Stimulated activated CD4-positive, alpha-beta T cell treated with anti-CD3 and anti-CD28 coated beads, TNF-alpha, amount 100 ng/mL, for 4 hours (primary cell): ENCODE results near the gene SLC25A11.

Experiments
- DNase-seq, 3 experiments: peaks; one replicate each; pipeline ENCODE4 v3.0.0-alpha.2; 2020; ENCODE audit warnings: low read depth in 3 of 3

The SLC25A11 gene

GRCh38 chr17:4966844-4967538 lies 27.1 kb upstream of the SLC25A11 start:
- DNase-seq: peak; percentile 76 to 90 (median 76)

DNA sequence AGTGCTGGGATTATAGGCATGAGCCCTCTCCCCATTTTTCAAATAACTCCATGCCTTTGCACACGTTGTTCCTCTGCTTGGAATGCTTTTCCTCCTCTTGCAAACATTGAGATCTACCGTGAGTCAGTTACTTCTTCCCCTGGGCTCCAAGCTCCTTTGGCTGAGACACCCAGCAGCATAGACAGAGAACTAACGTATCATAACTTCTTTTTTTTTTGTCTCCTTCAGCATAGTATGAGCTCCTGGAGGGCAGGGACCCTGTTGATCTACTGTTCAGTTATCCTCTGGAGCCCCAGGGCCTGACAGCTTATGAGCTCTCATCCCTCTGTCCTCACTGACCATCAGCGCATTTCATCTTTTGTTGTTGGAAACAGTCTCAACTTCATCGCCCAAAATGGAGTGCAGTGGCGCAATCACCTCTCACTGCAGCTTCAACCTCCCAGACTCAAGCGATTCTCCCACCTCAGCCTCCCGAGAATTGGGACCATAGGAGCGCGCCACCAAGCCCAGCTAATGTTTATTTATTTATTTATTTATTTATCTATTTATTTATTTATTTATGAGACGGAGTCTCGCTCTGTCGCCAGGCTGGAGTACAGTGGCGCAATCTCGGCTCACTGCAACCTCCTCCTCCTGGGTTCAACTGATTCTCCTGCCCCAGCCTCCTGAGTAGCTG lies 25.6 kb upstream of the SLC25A11 start:
- DNase-seq: no peak

DNA sequence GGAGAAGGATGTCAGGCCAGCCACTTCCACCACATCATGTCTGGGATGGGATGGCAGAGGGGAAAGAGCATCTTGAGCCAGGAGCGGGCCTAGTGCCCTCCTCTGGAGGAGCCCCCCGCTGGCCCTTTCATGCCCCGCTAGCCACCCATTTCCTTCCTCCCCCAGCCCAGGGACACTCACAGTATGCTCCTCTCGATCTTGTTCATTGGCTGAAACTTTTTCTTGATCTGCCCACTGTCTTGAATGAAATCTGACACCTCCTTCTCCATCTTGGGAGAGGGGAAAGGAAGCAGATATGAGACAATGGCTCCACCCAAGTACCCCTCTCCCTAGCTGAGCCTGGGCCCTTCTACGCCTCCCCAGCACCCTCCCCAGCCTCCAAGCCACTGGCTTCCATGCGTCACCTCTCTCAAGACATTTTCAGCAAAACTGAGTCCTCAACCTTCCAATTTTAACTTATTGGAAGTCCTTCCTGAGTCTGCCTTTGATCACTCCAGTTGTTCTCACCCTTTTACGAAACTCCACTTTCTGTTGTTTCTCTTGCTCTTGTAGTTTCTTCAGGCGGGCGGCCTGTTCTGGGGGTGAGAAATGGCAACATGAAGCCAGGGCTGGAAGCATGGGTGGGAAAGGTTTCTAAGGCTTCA lies 20.6 kb upstream of the SLC25A11 start:
- no peak for DNase-seq

DNA sequence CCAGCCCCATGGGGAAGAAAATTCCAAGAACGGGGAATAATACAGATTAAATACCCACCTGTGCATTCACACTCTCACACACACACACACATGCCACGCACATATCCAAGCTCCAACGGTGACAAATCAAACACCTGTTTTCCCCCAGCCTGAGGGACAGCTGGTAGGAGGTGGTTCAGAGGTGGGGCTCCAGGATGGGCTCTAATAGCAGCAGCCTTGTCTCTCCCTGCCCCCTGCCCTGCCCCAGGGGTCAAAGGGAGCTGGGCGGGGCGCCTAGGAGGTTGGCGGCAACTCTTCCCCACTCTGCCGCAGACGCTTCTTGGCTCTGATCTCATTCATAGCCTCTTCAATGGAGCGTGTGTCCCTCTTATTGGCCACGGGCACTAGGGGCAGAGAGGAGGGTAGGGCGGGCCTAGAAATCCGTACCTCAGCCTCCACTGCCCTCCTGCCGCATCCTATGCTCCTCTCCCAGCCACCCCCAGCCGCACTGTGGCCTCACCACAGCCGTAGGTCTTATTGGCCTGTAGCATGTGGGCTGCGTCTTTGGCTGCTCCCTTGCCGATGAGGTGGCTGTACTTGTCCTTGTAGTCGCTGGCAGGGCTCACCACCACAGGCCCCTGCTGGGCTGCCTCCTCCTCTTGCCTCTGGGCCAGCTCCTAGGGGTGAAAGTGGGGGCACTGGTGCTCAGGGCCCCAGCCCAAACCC lies 19.6 kb upstream of the SLC25A11 start:
- DNase-seq: no peak

DNA sequence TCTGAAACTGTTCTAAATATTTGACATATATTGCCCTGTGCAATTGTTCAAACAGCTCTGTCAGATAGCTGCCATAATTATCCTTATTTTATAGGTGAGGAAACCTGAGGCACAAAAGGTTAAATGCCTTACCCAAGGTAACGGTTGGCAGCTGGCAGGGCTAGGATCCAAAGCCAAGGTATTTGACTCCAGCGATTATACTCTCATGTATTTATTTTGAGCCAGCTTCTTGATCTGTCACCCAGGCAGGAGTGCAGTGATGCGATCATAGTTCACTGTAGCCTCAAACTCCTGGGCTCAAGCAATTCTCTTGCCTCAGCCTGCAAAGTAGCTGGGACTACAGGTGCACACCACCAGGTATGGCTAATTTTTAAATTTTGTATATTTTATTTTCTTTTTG lies 18.3 kb upstream of the SLC25A11 start:
- DNase-seq: no peak

DNA sequence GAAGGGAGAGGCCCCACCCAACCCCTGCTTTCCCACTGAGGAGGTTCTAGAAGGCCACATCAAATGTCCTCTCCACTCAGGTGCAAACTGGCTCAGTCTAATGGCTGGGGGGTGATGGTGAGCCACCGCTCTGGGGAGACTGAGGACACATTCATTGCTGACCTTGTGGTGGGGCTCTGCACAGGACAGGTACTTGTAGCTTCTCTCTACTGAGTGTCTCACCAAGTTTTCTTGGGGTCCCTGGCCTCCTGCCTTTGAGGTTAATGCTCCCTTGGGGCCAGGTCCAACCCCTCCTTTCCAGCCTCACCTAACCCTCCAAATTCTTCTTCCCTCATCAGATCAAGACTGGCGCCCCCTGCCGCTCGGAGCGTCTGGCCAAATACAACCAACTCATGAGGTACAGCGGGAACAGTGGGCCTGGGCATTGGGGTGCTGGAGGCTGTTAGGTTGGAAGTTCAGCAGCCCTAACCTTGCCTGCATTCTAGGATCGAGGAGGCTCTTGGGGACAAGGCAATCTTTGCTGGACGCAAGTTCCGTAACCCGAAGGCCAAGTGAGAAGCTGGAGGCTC lies 16.7 kb upstream of the SLC25A11 start:
- DNase-seq: no peak

GRCh38 chr17:4955091-4955490 lies 15.2 kb upstream of the SLC25A11 start:
- DNase-seq: no peak

GRCh38 chr17:4953451-4953961 lies 13.7 kb upstream of the SLC25A11 start:
- DNase-seq: no peak

GRCh38 chr17:4951486-4951885 lies 11.6 kb upstream of the SLC25A11 start:
- no peak for DNase-seq

- DNase-seq: no peak
Measured at GRCh38 chr17:4950746-4951204, 10.9 kb upstream of the SLC25A11 start, which contains the start of gene ENO3. TSS of gene ENO3 (plus strand) at chr17:4951119. CDS start at chr17:4951830, 711 bp downstream.

- peak in 1 of 3 experiments; percentile 61 for DNase-seq
Measured at GRCh38 chr17:4950075-4950745, 10.4 kb upstream of the SLC25A11 start.

GRCh38 chr17:4949321-4950074 lies 9.7 kb upstream of the SLC25A11 start:
- DNase-seq: peak; percentile 60 to 72 (median 65)

GRCh38 chr17:4948931-4949320 lies 9.1 kb upstream of the SLC25A11 start:
- DNase-seq: peak in 1 of 3 experiments; percentile 54

DNA sequence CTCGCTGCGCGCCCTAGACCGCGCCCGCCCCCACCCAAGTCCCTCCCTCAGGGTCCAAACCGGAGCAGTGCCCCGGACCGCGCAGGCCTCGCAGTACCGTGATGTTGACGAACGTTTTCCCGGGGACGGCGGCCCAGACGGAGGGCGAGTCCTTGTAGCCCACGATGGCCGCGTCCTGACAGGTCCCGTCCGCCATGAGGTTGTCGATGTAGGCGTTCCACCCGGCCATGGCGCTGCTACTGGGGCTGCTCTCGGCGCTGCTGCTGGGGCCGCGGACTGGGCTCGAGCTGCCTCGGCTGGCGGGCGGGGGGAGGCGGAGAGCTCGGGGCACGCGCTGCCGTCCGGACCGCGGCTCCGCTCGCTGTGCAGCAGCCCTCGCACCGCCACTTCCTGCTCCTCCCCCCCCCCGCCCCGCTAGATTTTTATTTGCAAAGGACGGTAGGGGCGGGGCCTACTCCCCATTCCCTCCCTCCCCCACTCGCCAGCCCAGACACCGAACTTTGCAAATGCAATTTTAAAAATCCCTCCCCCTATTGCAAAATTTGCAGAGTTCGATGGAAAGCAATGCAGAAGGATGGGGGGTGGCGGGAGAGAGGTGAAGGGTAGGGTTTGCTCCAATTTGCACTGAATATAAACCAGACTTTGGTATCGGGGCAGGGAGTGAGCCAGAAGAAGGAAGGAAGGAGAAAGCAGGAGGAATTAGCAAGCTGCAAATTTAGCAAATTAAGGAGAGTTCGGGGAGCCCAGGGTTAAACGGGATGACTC lies 8.5 kb upstream of the SLC25A11 start, which contains the start of gene PFN1:
Gene PFN1, minus strand, starts transcription at position 365 of the 765 bp plus-strand sequence. Its CDS starts 136 bp downstream, at position 229.
- DNase-seq: peak; percentile 82 to 87 (median 86)

GRCh38 chr17:4947411-4948165 lies 7.7 kb upstream of the SLC25A11 start:
- DNase-seq: peak in 2 of 3 experiments; percentile 50 to 62

GRCh38 chr17:4947010-4947410 lies 7.2 kb upstream of the SLC25A11 start:
- no peak for DNase-seq

GRCh38 chr17:4946312-4946976 lies 6.6 kb upstream of the SLC25A11 start:
- DNase-seq: no peak

DNA sequence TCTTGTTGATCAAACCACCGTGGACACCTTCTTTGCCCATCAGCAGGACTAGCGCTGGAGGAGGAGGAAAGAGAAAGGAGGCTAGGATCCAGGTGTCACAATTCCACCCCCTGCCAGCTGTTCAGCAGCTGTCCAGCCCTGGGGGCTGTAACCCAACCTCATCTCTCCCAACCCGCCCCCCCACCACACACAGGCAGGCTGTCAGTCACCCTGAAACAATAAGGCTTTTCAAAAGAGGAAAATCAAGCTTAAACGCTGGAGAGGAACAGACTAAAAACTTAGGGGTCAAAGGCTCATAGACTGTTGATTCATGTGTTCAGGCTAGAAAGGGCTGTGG lies 6.1 kb upstream of the SLC25A11 start:
- DNase-seq: no peak
